Kidney (tissue), 14 donors: Measurements from ENCODE around the gene CRMP1. TPM values are rescaled to one million over a fixed set of nuclear protein-coding genes. Genes with fewer than 3 reads are reported as not detected.

Source experiments
- DNase-seq, 5 donors: peaks; one replicate each; pipeline ENCODE4 v3.0.0-alpha.2; 2013 to 2020
- FAIRE-seq: peaks from 2 replicates; lab custom pipeline; 2012; peaks lifted over from hg19 to GRCh38; lab: Jason Lieb, UNC
- H3K27ac ChIP-seq, 2 donors: one replicate each; pipeline ENCODE4 v1.7.0; 2013; ENCODE audit warnings: low read depth in 2 of 2, low read length in 2 of 2, inconsistent platforms in 1 of 2
- H3K27me3 ChIP-seq: one replicate; pipeline ENCODE4 v1.7.1; 2013; ENCODE audit warnings: low read length, inconsistent platforms; ENCODE audit not compliant: control insufficient read depth, insufficient read depth
- H3K36me3 ChIP-seq, 3 donors: one replicate each; pipeline versions ENCODE4 v1.7.0 to v1.7.1; 2013; ENCODE audit warnings: low read length in 3 of 3, control low read depth in 1 of 3, inconsistent platforms in 1 of 3; ENCODE audit not compliant: insufficient read depth in 3 of 3, control insufficient read depth in 2 of 3
- H3K4me1 ChIP-seq, 3 donors: one replicate each; pipeline versions ENCODE4 v1.7.0 to v1.7.1; 2013; ENCODE audit warnings: low read length in 3 of 3, inconsistent platforms in 1 of 3, low read depth in 1 of 3; ENCODE audit not compliant: control insufficient read depth in 2 of 3, insufficient read depth in 2 of 3
- H3K4me3 ChIP-seq, 3 donors: one replicate each; pipeline versions ENCODE4 v1.7.0 to v1.8.1; 2013; ENCODE audit warnings: low read length in 3 of 3, control low read depth in 1 of 3, inconsistent platforms in 1 of 3
- H3K9ac ChIP-seq, 3 donors: one replicate each; pipeline versions ENCODE4 v1.7.0 to v1.7.1; 2013; ENCODE audit warnings: low read length in 3 of 3, control low read depth in 1 of 3, inconsistent platforms in 1 of 3
- H3K9me3 ChIP-seq, 3 donors: one replicate each; pipeline versions ENCODE4 v1.7.0 to v1.7.1; 2013; ENCODE audit warnings: low read length in 3 of 3, control low read depth in 1 of 3, inconsistent platforms in 1 of 3; ENCODE audit not compliant: control insufficient read depth in 2 of 3, insufficient read depth in 1 of 3
- intact Hi-C: fragments of 100-400 bp; cut with DNase I; formaldehyde crosslinking; loops from one replicate; pipeline ENCODE4 v1.11.1; 2022
- polyA plus RNA-seq: library from polyadenylated mRNA; stranded (reverse); fragments of 350-450 nt; fragmentation: Illumina TruSeq; extraction: RNeasy Lipid Tissue Mini Kit (QIAGEN cat#74804); gene quantifications from one replicate; pipeline ENCODE4 v1.2.3, GENCODE V29; 2014; ENCODE audit warnings: low read depth, low replicate concordance; ENCODE audit not compliant: insufficient read depth
- total RNA-seq: library from RNA; stranded (reverse); fragmentation: NEBNext Ultra II Directional; extraction: Animal tissue kit (Norgen Biotek cat#: 25700); gene quantifications from one replicate; pipeline ENCODE4 v1.2.1, GENCODE V29; 2021
- TF ChIP-seq, protein P1 (sequence below): IDR thresholded peaks from 3 replicates; pipeline ENCODE4 v1.5.1; 2012; ENCODE audit warnings: mild to moderate bottlenecking, moderate library complexity, borderline replicate concordance; ENCODE audit not compliant: insufficient read depth; ENCODE audit errors: extremely low read depth
- donor health status: control.
- donor health status: control.
- donor health status: control.
- donor health status: control.
- donor health status: control.
- donor health status: DM: yes; HTN: yes; CAD: no.
- donor health status: Normal renal cell carcinoma (clear cell type).

The CRMP1 gene
- total and polyA plus RNA-seq, 2 donors from 2014 or later = 0.26 to 0.66 TPM

DNA sequence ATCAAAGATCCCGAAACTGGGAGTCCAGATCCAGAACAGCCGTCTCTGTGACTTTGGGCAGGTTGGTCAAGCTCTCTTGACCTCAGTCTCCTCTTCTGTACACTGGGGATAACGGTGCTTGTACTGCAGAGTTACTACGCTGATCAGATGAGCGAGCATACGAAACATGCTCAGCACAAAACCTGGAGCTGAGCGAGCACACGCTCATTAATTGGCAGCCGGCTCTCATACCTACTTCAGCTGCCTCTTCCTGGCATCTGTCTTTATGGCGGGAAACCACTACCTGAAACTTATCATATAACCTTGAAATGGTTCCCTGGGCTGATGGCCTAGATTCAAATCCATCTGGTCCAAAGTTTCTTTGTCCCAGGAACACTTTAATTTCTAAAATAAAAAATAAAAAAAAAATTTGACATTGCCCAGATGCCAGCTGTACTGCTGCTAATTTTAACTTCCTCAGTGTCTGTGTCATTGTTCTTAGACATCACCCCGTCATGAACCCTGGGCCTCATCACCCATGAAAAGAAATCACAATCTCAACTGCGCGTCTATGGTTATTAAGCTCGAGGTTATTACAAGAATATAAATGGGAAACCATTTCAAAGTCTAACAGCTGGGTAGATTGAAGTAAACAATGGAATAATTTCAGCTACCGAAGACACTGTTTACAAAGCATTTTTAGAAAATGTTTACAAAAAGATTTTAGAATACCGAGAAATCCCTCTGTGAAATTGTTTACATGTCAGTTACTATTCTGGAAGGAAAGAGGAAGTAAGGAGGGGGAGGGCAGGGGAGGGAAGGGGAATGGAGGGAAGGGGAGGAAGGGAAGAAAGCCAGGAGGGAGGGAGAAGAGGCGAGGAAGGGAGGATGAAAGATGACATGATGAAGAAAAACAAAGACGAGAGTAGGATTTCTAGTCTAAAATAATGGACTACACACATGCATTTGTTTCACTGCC is 49.0 kb downstream of the CRMP1 start:
- H3K27ac ChIP-seq = no peak overlapping the region
- no peaks in the 10 kb centered on the region for H3K9me3 ChIP-seq
- no peaks in the 10 kb centered on the region for H3K36me3 ChIP-seq
- intact Hi-C loops = no loop called here
- H3K4me3 ChIP-seq = no peak overlapping the region
- H3K9ac ChIP-seq = no peak overlapping the region
- TF ChIP-seq, protein P1, sequence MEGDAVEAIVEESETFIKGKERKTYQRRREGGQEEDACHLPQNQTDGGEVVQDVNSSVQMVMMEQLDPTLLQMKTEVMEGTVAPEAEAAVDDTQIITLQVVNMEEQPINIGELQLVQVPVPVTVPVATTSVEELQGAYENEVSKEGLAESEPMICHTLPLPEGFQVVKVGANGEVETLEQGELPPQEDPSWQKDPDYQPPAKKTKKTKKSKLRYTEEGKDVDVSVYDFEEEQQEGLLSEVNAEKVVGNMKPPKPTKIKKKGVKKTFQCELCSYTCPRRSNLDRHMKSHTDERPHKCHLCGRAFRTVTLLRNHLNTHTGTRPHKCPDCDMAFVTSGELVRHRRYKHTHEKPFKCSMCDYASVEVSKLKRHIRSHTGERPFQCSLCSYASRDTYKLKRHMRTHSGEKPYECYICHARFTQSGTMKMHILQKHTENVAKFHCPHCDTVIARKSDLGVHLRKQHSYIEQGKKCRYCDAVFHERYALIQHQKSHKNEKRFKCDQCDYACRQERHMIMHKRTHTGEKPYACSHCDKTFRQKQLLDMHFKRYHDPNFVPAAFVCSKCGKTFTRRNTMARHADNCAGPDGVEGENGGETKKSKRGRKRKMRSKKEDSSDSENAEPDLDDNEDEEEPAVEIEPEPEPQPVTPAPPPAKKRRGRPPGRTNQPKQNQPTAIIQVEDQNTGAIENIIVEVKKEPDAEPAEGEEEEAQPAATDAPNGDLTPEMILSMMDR = no peak
- DNase-seq (peak in 1 of 5 donors; percentile 36), FAIRE-seq (no peak)
- no peaks in the 10 kb centered on the region for H3K27me3 ChIP-seq
- peaks cover 0 to 3% (median 0%) of the 10 kb centered on the region in 3 donors for H3K4me1 ChIP-seq

DNA sequence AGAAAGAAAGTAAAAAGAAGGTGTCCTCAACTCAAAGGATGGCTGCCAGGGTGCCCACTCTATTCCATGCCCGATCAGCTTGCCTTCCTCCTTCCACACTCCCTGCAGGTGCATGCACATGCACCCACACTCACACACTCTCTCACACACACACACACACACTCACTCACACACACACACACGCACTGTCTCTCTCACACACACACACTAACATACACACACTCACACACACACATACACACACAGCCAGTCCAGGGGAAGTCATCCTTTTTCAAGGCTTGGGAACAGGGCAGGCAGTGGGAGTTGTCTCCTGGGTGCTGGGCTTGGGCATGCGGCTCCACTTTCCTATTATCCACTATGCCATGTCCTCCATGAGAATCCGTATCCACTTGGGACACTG is 50.4 kb downstream of the CRMP1 start:
- FAIRE-seq (no peak), DNase-seq (no peak)
- no peak overlapping the region for H3K9ac ChIP-seq
- H3K4me3 ChIP-seq = no peak overlapping the region
- H3K27me3 ChIP-seq = no peaks in the 10 kb centered on the region
- no peaks in the 10 kb centered on the region for H3K36me3 ChIP-seq
- TF ChIP-seq, protein P1 = no peak
- no peak overlapping the region for H3K27ac ChIP-seq
- no peaks in the 10 kb centered on the region for H3K9me3 ChIP-seq
- peaks cover 0 to 3% (median 0%) of the 10 kb centered on the region in 3 donors for H3K4me1 ChIP-seq
- intact Hi-C loops = no loop called here

DNA sequence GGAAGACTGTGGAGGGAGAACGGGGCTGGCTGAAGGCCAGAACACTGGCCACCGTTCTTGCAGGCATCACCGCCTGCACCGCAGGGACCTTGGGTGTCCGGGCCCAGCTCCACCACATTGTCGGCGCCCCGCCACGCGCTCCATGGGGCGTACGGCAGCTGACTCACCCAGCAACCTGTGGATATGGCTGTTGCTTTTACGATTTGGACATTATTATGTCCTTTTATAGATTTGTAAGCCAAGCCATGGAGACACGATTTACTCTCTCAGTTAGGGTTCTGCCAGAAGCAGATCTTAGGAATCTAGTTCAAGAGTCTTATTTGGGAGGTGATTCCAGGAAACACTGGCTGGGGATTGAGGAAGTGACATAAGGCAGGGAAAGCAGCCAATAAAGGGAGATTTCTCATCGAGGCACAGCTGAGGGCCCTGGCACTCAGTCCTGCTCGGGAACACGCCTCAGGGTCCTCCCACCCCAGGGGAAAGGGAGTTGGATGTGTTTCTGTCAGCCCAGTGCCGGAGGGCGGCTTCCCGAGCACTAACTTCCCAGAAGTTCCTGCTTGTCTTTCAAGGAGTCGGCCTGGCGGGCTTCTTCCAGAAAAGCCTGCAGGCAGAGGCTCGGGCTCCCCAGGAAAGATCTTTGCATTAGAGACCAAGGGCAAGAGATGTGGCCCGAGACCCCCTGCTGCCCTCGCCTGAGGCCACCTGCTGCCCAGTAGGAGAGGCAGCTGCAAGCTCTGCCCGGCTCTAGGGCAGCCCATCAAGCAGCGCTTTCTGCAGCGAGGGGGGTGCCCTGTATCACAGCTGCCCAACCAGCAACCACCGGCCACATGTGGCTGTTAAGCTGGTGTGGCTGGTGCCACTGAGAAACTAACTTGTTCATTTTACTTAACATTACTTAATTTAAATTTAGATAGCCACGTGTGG is 52.9 kb downstream of the CRMP1 start:
- intact Hi-C loops = no loop called here
- no peaks in the 10 kb centered on the region for H3K9me3 ChIP-seq
- FAIRE-seq (no peak), DNase-seq (peak in 2 of 5 donors; percentile 48 to 64)
- no peak overlapping the region for H3K4me3 ChIP-seq
- H3K36me3 ChIP-seq = no peaks in the 10 kb centered on the region
- H3K27ac ChIP-seq = no peak overlapping the region
- H3K4me1 ChIP-seq = peaks cover 0 to 3% (median 0%) of the 10 kb centered on the region in 3 donors
- TF ChIP-seq, protein P1 = no peak
- no peaks in the 10 kb centered on the region for H3K27me3 ChIP-seq
- H3K9ac ChIP-seq = no peak overlapping the region
